22Rv1 (cell line): ENCODE measurements around the gene RAB31.

ENCODE experiments used
- ZFX ChIP-seq: fragments of 450-650 bp; IDR thresholded peaks from 2 replicates; pipeline ENCODE4 v1.6.1; 2017; ENCODE audit warnings: antibody characterized with exemption, borderline replicate concordance
- TF ChIP-seq, protein P1 (sequence below): fragments of 450-650 bp; IDR thresholded peaks from 2 replicates; pipeline ENCODE4 v1.5.1; 2017; ENCODE audit warnings: mild to moderate bottlenecking

DNA sequence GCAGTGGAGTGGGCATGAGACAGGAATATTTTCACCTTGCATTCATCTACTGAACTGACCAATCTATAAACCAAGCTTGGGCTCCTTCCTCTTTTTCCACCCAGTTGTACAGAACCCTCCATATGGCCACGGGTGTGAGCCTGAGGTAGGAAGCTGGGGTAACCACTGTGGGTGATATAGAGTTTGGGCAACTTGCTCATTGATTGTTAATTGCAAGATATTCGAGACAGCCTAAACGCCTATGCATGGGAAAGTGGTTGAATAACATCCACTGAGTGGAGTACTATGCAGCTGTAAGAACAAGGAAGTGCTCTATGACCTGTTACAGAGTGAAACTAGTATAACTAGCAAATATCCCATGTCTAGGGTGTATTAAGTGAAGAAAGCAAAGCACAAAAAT lies 198.4 kb downstream of the RAB31 start:
- TF ChIP-seq, protein P1, sequence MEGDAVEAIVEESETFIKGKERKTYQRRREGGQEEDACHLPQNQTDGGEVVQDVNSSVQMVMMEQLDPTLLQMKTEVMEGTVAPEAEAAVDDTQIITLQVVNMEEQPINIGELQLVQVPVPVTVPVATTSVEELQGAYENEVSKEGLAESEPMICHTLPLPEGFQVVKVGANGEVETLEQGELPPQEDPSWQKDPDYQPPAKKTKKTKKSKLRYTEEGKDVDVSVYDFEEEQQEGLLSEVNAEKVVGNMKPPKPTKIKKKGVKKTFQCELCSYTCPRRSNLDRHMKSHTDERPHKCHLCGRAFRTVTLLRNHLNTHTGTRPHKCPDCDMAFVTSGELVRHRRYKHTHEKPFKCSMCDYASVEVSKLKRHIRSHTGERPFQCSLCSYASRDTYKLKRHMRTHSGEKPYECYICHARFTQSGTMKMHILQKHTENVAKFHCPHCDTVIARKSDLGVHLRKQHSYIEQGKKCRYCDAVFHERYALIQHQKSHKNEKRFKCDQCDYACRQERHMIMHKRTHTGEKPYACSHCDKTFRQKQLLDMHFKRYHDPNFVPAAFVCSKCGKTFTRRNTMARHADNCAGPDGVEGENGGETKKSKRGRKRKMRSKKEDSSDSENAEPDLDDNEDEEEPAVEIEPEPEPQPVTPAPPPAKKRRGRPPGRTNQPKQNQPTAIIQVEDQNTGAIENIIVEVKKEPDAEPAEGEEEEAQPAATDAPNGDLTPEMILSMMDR: no peak
- no peak for TF ChIP-seq ZFX
